B cell (primary cell): ENCODE measurements around the gene LRRC7.

ENCODE experiments used
- CTCF ChIP-seq: fragments of 200-600 bp; IDR thresholded peaks from one replicate; pipeline ENCODE4 v1.8.0; 2022; ENCODE audit warnings: antibody characterized with exemption, mild to moderate bottlenecking
- EZH2 ChIP-seq: IDR thresholded peaks from 2 replicates; pipeline ENCODE4 v1.6.1; 2012; ENCODE audit warnings: borderline replicate concordance, low read depth, mild to moderate bottlenecking, moderate library complexity, low read length; ENCODE audit not compliant: insufficient read depth, poor library complexity, severe bottlenecking

GRCh38 chr1:69671363-69672010 lies 103.8 kb downstream of the LRRC7 start:
- TF ChIP-seq CTCF (no peak), EZH2 (no peak)
